Stimulated activated CD8-positive, alpha-beta memory T cell treated with anti-CD3 and anti-CD28 coated beads, Interleukin-15, amount 100 ng/mL, for 48 hours (primary cell): ENCODE data around the gene PFN3.
A peak's percentile ranks its signal among the peaks of the same experiment; 100 is the strongest.
"Not testable (repeated sequence)": the region's sequence is repeated elsewhere in the genome, so short reads cannot be mapped to it uniquely, and the experiment has no call there.

ENCODE experiments used
- DNase-seq, 2 donors: peaks; one replicate each; pipeline ENCODE4 v3.0.0-alpha.2; 2020; ENCODE audit warnings: low read depth in 2 of 2

The PFN3 gene

GRCh38 chr5:177360740-177361139 lies 39.7 kb downstream of the PFN3 start:
- not testable (repeated sequence) for DNase-seq

GRCh38 chr5:177359860-177360259 lies 40.6 kb downstream of the PFN3 start:
- no peak for DNase-seq

GRCh38 chr5:177359451-177359851 lies 41.0 kb downstream of the PFN3 start:
- no peak for DNase-seq

GRCh38 chr5:177358370-177358819 lies 42.1 kb downstream of the PFN3 start:
- DNase-seq: no peak

- peak in 1 of 2 donors; percentile 43 for DNase-seq
These were observed 42.8 kb downstream of the PFN3 start, which contains the start of gene RGS14 for GRCh38 chr5:177357459-177358351. TSS of gene RGS14 (plus strand) at chr5:177357924. CDS start at chr5:177358025, 101 bp downstream.

GRCh38 chr5:177357146-177357458 lies 43.4 kb downstream of the PFN3 start:
- DNase-seq: no peak

- DNase-seq: no peak
These were observed 43.7 kb downstream of the PFN3 start for GRCh38 chr5:177356746-177357145.

GRCh38 chr5:177355868-177356168 lies 44.6 kb downstream of the PFN3 start:
- no peak for DNase-seq

GRCh38 chr5:177355162-177355867 lies 45.1 kb downstream of the PFN3 start:
- DNase-seq: no peak

GRCh38 chr5:177354711-177355110 lies 45.8 kb downstream of the PFN3 start:
- DNase-seq: no peak

- no peak for DNase-seq
These were observed 46.2 kb downstream of the PFN3 start for GRCh38 chr5:177354256-177354655.

GRCh38 chr5:177353093-177353492 lies 47.4 kb downstream of the PFN3 start:
- DNase-seq: no peak

GRCh38 chr5:177351392-177352329 lies 48.8 kb downstream of the PFN3 start, which contains the start of gene LMAN2:
TSS of gene LMAN2 (minus strand) at chr5:177351668. CDS start at chr5:177351647, 21 bp downstream.
- peak; percentile 84 to 87 for DNase-seq

- DNase-seq: no peak
These were observed 49.6 kb downstream of the PFN3 start for GRCh38 chr5:177350776-177351391.
